Measurements from ENCODE around the gene KCNN2. TPM values are rescaled to one million over a fixed set of nuclear protein-coding genes. Genes with fewer than 3 reads are reported as not detected.
A peak's percentile ranks its signal among the peaks of the same experiment; 100 is the strongest.

Gene KCNN2
- total and polyA plus RNA-seq, 2 of the 8 experiments (the other 6 are each of a cell fraction or from before 2014, with no cell fraction given) = 13.1 to 18.6 TPM

DNA sequence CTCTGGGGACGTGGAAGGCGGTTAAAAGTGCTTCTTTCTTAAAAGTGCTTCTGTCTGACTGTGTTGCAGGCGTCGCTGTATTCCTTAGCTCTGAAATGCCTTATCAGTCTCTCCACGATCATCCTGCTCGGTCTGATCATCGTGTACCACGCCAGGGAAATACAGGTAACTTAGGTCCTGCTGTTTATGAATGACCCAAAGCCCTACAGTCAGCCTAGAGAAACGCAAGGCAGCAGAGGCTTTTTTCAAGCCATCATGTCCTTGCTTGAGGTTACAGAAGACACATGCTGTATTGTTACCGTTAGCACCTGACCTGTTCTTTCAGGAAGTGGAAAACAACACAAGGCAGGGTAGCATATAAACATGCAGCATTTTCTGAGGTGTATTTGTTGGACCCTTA lies 2.0 kb downstream of the KCNN2 start:
- POLR2A ChIA-PET (ENCODE audit: partially characterized antibody) = interaction anchor here (1.7 kb wide), 1 partner anchor 9 kb away, joined by 6 read pairs; no protein-coding TSS in a partner anchor
- Histone ChIP-seq H3K79me1 (ENCODE audit: low read depth, low read length) (no peaks in the 10 kb centered on the region), H2BK5ac (ENCODE audit: low read depth, low read length) (no peak overlapping the region), H3K23me2 (ENCODE audit: low read depth, low read length) (peaks cover 8% of the 10 kb centered on the region; the same call in 1 of the 2 replicates), H3K9me3 (ENCODE audit: insufficient read depth in 2 of 2, low read depth in 1 of 2, low read length in 1 of 2) (no peaks in the 10 kb centered on the region), H2AFZ (ENCODE audit: low read length) (no peak overlapping the region), H4K8ac (ENCODE audit: extremely low read depth, insufficient read depth, low read length) (no peak overlapping the region), H2BK120ac (replicated peaks; ENCODE audit: low read depth, low read length) (no peak overlapping the region), H3K79me2 (ENCODE audit: control insufficient read depth in 1 of 2, insufficient read depth in 2 of 2, low read length in 2 of 2) (peaks cover 2 to 59% of the 10 kb centered on the region in 2 experiments; a peak in 3 of 4 replicates), H3K4me2 (ENCODE audit: insufficient read depth in 1 of 2, low read depth in 2 of 2, low read length in 2 of 2) (peak overlapping the region; percentile 95 to 96), H3K36me3 (ENCODE audit: control insufficient read depth in 2 of 4, insufficient read depth in 4 of 4, low read length in 3 of 4) (peaks cover 0 to 48% (median 1%) of the 10 kb centered on the region in 4 experiments; a peak in 1 of 8 replicates), H3K27me3 (replicated peaks in 1 of 4; ENCODE audit: control insufficient read depth in 3 of 4, extremely low read depth in 1 of 4, insufficient read depth in 3 of 4, low read length in 3 of 4) (peaks cover 0 to 4% (median 0%) of the 10 kb centered on the region in 4 experiments; a peak in 1 of 7 replicates), H3K56ac (replicated peaks; ENCODE audit: insufficient read length, low read depth, low read length) (no peak overlapping the region), H3K18ac (ENCODE audit: extremely low read depth, low read length) (no peak overlapping the region; the same call in 1 of the 2 replicates), H2AK5ac (ENCODE audit: low read depth, low read length) (no peak overlapping the region), H4K5ac (ENCODE audit: insufficient read length, low read depth, low read length) (no peak overlapping the region), H3K4ac (replicated peaks; ENCODE audit: insufficient read length, low read depth, low read length) (no peak overlapping the region), H3K9ac (replicated peaks in 1 of 4; ENCODE audit: extremely low read depth in 1 of 4, low read depth in 3 of 4, low read length in 3 of 4) (peak overlapping the region; percentile 13 to 84 (median 56); a peak in 5 of 7 replicates), H3K23ac (ENCODE audit: insufficient read length) (no peak overlapping the region), H4K20me1 (replicated peaks in 1 of 2; ENCODE audit: control insufficient read depth in 1 of 2, insufficient read depth in 2 of 2, low read length in 2 of 2) (peaks cover 0 to 3% of the 10 kb centered on the region in 2 experiments), H4K91ac (replicated peaks; ENCODE audit: insufficient read length, low read length) (no peak overlapping the region), H3K4me3 (ENCODE audit: extremely low read depth in 1 of 4, insufficient read depth in 2 of 4, low read depth in 3 of 4, low read length in 4 of 4) (peak overlapping the region; percentile 83 to 90 (median 88)), H3K14ac (ENCODE audit: insufficient read length) (no peak overlapping the region), H2BK15ac (ENCODE audit: low read length) (no peak overlapping the region), H2BK12ac (ENCODE audit: low read depth, low read length) (no peak overlapping the region), H2BK20ac (ENCODE audit: low read length) (no peak overlapping the region), H3K27ac (ENCODE audit: low read depth, low read length) (no peak overlapping the region), H3K4me1 (replicated peaks in 1 of 4; ENCODE audit: control insufficient read depth in 3 of 4, insufficient read depth in 4 of 4, low read length in 3 of 4) (peaks cover 0 to 4% (median under 1%) of the 10 kb centered on the region in 4 experiments; a peak in 3 of 7 replicates)
- CTCF ChIA-PET (ENCODE audit: partially characterized antibody) = interaction anchor here (0.7 to 12.4 kb wide), 3 partner anchors 47 to 345 kb away, joined by 3 to 176 read pairs (median 5); no protein-coding TSS in a partner anchor
- FAIRE-seq (peak; percentile 39), DNase-seq (ENCODE audit: low read depth in 1 of 2, low spot score in 2 of 2) (no peak)
- TF ChIP-seq, protein P1, sequence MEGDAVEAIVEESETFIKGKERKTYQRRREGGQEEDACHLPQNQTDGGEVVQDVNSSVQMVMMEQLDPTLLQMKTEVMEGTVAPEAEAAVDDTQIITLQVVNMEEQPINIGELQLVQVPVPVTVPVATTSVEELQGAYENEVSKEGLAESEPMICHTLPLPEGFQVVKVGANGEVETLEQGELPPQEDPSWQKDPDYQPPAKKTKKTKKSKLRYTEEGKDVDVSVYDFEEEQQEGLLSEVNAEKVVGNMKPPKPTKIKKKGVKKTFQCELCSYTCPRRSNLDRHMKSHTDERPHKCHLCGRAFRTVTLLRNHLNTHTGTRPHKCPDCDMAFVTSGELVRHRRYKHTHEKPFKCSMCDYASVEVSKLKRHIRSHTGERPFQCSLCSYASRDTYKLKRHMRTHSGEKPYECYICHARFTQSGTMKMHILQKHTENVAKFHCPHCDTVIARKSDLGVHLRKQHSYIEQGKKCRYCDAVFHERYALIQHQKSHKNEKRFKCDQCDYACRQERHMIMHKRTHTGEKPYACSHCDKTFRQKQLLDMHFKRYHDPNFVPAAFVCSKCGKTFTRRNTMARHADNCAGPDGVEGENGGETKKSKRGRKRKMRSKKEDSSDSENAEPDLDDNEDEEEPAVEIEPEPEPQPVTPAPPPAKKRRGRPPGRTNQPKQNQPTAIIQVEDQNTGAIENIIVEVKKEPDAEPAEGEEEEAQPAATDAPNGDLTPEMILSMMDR (IDR thresholded peaks at IDR 0.05; ENCODE audit: control extremely low read depth in 1 of 3, insufficient read depth in 1 of 3, low read depth in 1 of 3, low read length in 3 of 3) = peak in 1 of 3 experiments; percentile 7; a peak in 1 of 4 replicates
- TF ChIP-seq SAP30 (IDR thresholded peaks at IDR 0.05; ENCODE audit: insufficient read depth, insufficient replicate concordance, low read length) (peak; percentile 31), SRF (IDR thresholded peaks at IDR 0.05; ENCODE audit: low read depth, low read length) (no peak), MAX (IDR thresholded peaks at IDR 0.05) (peak; percentile 58), RAD21 (IDR thresholded peaks at IDR 0.05 in 1 of 2, conservative IDR thresholded peaks at IDR 0.05 in 1 of 2; ENCODE audit: low read depth in 2 of 2, low read length in 2 of 2) (0 out of 4 replicates have a peak, but pooled peaks of 1 of the 2 experiments have one; percentile 0)
- WGBS, 2 experiments (ENCODE audit: extremely low coverage in 1 of 2, insufficient coverage in 1 of 2, insufficient read length in 1 of 2, insufficient replicate concordance in 2 of 2, low coverage in 1 of 2, low lambda C conversion rate in 2 of 2, missing lambda C conversion rate in 1 of 2) = 3% methylated on average over 10 of the region's 10 CpGs; no CpG with 5 or more reads in 1 of the 2 experiments
